GM18520 (cell line): ENCODE measurements around the gene TPCN1.
A peak's percentile ranks its signal among the peaks of the same experiment; 100 is the strongest.

ENCODE experiments used
- ATAC-seq: cut with Tn5 transposase; IDR thresholded peaks from one replicate; pipeline ENCODE4 v1.9.1; 2021; ENCODE audit not compliant: unreplicated experiment

Gene TPCN1

DNA sequence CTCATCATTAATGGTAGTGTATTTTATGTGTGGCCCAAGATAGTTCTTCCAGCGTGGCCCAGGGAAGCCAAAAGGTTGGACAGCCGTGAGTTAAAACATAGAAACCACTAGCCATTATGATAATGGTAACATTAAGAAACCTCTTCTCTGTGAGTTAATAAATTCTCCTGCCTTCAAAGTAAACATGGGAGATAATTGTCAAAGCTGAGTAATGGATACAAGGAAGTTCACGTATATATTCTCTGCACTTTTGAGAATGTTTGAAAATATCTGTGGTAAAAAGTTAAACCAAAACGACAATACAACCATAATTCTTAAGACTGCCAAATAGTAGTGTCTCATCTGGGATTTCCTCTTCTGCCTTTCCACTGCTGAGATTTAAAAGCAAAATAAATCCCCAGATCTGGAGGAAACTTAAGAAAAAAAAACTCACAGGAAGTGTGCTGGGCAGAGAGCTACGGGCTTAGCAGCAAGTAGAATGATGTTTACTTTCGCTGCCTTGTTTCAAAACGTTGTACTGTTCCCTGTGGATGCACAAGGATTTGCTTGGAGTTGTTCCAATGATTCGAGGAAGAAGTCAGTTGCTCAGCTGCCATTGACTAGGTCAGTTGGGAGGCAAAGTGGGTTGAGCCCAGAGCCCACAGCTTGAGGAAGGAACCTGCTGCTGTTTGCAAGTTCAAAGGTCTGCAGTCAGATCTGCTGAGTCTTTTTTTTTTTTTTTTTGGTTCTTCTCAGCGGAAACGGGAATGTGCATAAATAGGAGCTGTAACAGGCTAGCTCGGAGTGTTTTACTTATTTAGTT, 1.7 kb downstream of the TPCN1 start:
- no peak for ATAC-seq

GRCh38 chr12:113224955-113225354, 3.7 kb downstream of the TPCN1 start:
- ATAC-seq: no peak

- no peak for ATAC-seq
Observed at GRCh38 chr12:113226696-113227568, 5.7 kb downstream of the TPCN1 start.

GRCh38 chr12:113227686-113228391, 6.6 kb downstream of the TPCN1 start:
- ATAC-seq: no peak

DNA sequence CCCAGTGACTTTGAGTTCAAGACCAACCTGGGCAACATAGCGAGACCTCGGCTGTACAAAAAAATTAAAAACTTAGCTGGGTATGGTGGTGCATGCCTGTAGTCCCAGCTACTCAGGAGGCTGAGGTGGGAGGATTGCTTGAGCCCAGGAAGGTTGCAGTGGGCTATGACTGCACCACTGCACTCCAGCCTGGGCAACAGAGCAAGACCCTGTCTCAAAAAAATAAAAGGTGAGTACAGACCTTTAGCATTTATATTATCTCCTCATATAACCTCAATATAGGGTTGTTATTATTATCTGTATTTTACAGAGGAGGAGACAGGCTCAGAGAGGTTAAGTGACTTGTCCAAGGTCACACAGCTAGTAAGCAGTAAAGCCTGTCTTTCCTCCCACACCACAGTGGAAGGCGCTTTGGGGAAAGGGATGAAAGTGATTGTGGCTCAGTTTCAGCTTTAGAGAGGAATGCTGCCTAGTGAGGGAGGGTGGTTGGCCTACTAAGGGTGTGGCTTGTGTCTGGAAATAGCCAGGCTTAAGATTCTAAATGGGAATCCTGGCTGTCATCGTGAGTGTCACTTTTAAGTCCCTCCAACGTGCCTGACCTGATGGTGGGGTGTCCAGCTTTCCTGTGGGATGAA, 7.2 kb downstream of the TPCN1 start:
- ATAC-seq: no peak

DNA sequence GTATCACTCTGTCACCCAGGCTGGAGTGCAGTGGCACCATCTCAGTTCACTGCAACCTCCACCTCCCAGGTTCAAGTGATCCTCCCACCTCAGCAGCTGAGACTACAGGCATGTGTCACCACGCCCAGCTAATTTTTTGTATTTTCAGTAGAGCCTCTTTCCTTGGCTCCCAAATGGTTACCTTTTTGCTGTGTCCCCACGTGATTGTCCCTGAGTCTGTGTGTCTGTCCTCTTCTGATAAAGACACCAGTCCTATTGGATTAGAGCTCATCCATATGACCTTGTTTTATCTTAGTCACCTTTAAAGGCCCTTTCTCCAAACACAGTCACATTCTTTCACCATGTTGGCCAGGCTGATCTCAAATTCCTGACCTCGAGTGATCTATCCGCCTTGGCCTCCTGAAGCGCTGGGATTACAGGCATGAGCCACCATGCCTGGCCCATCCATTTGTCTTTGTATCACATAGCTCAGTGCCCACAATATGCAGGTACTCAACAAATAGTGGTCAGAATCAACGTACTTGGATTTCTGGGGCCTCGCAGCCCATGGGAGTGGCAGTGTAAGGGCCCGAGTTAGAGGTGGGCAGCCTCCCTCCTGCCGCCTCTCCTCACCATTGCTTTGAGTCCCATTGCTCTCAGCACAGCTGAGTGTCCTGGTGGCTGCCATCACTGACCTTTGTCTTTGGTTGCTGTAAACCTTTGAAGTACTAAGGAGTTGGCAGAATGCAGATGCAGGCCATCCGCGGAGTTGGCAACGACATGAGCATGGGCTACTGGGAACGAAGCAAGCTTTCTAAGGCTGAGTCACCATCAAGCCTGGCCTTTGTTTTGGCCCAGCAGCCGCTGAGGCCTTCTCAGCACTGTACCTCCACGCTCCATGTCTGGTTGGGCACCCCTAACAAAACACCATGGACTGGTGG, 9.3 kb downstream of the TPCN1 start:
- ATAC-seq: no peak

GRCh38 chr12:113231235-113232088, 10.2 kb downstream of the TPCN1 start:
- ATAC-seq: no peak

DNA sequence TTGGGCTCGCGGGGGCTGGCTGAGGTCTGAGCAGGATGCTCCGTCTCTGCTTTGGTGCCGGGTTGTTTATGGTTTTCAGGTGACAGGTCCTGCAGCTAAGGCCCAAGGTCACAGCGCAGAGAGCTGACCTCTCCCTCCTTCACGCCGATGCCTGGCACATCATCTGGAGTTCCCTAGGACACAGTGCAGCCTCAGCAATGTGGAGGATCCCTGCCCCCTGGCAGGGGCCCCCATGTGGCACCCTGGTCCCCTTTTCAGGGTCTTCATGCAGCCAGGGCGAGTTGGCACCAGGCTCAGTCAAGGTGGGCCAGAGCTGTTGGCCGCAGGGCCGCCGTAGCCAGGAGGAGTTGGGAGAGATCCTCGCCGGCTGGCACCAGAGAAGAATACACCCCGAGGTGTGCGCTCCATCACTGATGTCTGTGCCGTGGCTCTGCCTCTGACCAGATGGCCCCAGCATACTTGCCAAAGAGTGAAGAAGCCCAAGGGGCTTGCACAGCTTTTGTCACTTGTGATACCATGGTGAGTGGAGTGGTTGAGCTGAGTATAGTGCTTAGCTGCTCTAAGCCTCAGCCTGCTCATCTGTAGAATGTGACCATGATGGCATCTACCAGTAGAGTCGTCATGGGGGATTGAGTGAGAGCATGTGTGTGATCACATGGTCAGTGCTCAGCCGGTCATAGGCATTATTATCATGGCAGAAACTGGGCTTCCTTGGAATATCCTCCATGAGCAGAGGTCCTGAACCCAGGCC, 11.0 kb downstream of the TPCN1 start:
- no peak for ATAC-seq

DNA sequence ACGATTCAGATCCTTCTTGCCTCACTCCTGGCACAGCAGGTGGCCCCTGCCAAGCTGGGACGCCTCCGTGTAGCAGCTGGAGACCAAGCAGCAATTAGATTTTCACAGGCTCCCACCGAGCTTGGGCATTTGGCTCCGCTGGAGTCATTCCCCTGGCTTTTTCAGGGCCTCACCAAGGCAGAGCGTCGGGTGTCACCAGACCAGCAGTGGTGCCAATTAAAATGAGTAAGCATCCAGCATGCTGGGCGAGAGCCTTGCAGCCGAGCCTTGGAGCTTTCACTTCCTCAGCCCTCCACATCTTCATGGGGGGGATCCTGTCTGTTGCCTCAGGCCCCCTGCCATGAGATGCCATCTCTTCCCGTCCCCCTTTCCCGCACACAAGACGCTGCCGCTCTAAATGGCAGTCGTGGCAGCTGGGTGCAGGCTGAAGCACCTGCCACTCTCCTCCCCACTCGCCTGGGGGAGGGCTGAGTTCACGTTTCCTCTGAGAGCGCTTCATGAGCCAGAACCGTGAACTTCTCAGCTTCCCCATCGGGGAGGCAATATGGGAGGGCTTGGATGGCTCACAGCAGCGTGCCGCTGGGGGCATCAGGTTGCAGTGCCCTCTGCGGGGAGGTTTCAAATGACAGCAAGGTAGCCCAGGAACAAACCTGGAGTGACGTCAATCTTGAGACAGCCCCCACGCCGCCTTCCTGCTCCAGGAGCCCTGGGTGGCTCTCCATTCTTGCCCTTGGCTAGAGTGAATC, 11.7 kb downstream of the TPCN1 start:
- ATAC-seq: peak; percentile 34

GRCh38 chr12:113233967-113234366, 12.7 kb downstream of the TPCN1 start:
- ATAC-seq: no peak

GRCh38 chr12:113234483-113234882, 13.2 kb downstream of the TPCN1 start:
- ATAC-seq: no peak

DNA sequence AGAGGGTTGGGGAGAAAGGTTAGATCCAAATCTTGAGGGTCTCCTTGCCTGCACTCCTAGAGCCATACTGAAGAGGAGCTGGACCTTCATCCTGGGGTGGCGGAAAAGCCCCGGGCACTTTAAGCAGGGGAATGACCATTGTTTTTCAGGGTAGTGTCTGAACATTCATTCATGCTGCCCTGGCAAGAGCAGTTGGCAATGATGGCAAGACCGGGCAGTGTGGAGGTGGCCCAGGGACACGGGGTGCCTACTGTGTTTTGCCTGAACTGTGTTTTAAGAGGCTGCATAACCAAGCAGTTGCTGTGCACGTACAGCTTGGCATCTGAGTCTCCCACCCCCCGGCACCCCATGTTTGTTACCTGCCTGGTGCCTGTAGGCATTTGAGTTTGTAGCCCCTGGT, 14.7 kb downstream of the TPCN1 start:
- ATAC-seq: no peak

GRCh38 chr12:113236539-113237399, 15.5 kb downstream of the TPCN1 start:
- ATAC-seq: no peak

GRCh38 chr12:113237748-113238147, 16.5 kb downstream of the TPCN1 start:
- no peak for ATAC-seq

DNA sequence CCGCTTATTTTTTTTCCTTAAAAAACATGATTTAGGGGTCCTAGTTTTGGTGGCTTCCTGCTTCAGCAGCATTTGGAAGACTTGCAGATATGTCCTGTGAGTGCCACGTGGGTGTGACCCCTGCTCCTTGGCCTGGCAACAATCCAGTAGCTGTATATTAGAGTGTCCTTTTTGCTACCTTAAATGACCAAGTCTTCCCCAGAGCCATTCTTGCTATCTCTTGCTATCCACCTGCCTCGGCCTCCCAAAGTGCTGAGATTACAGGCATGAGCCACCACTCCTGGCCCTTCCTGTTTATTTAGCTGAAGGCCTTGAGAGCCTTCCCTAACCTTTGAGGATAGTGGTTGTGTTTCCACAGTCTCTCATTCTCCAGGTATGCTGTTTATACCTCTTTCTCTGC, 17.0 kb downstream of the TPCN1 start:
- ATAC-seq: no peak

DNA sequence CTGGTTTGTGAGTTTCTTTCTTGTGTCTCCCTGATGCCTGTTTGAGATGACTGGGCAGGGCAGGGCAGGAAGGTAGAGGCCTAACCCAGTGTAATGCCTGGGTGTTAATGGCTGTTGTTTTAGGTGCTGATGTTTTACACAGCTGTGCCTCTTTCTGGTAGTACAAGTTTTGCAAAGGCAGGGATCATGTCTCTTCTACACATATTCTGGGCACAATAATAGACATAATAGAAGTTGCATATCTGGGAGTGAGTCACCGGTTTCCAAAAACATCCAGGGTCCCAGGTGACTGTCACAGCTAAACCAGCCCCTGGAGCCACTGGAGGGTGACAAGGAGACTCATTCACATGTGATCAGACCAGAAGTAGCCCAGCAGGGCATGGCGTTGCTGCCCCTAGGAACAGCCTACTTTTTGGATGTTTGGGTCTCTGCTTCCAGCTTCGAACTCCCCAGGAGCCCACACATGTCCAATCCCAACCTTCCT, 18.1 kb downstream of the TPCN1 start:
- ATAC-seq: no peak
